Hepatic stellate cell (primary cell): ENCODE measurements around the gene SYT1.
"Not testable (repeated sequence)": the region's sequence is repeated elsewhere in the genome, so short reads cannot be mapped to it uniquely, and the experiment has no call there.

Experiments used
- DNase-seq: peaks from one replicate; pipeline ENCODE4 v3.0.0; 2011; ENCODE audit warnings: low spot score

The SYT1 gene

GRCh38 chr12:78864403-78864869, at the start of gene SYT1:
Gene SYT1 (plus strand): TSS chr12:78864774.
- peak; percentile 91 for DNase-seq

- DNase-seq: no peak
Measured at GRCh38 chr12:78818487-78818886, 46.1 kb upstream of the SYT1 start.

- no peak for DNase-seq
Measured at GRCh38 chr12:78820946-78821345, 43.6 kb upstream of the SYT1 start.

- no peak for DNase-seq
Measured at GRCh38 chr12:78824918-78825317, 39.7 kb upstream of the SYT1 start.

GRCh38 chr12:78829690-78830089, 34.9 kb upstream of the SYT1 start:
- DNase-seq: no peak

GRCh38 chr12:78835493-78835892, 29.1 kb upstream of the SYT1 start:
- no peak for DNase-seq

- DNase-seq: not testable (repeated sequence)
Measured at GRCh38 chr12:78840518-78841019, 24.0 kb upstream of the SYT1 start.

GRCh38 chr12:78853231-78853630, 11.3 kb upstream of the SYT1 start:
- no peak for DNase-seq

- peak; percentile 54 for DNase-seq
Measured at GRCh38 chr12:78863482-78864402, 832 bp upstream of the SYT1 start.

- peak; percentile 15 for DNase-seq
Measured at GRCh38 chr12:78864870-78865463, 393 bp downstream of the SYT1 start.

- no peak for DNase-seq
Measured at GRCh38 chr12:78865516-78865915, 942 bp downstream of the SYT1 start.

- no peak for DNase-seq
Measured at GRCh38 chr12:78866518-78866917, 1.9 kb downstream of the SYT1 start.

GRCh38 chr12:78870539-78870938, 6.0 kb downstream of the SYT1 start:
- DNase-seq: no peak

- no peak for DNase-seq
Measured at GRCh38 chr12:78871566-78871965, 7.0 kb downstream of the SYT1 start.

- DNase-seq: no peak
Measured at GRCh38 chr12:78878459-78878858, 13.9 kb downstream of the SYT1 start.

- DNase-seq: no peak
Measured at GRCh38 chr12:78878866-78879265, 14.3 kb downstream of the SYT1 start.

- no peak for DNase-seq
Measured at GRCh38 chr12:78880078-78880477, 15.5 kb downstream of the SYT1 start.

- no peak for DNase-seq
Measured at GRCh38 chr12:78881685-78882084, 17.1 kb downstream of the SYT1 start.

- no peak for DNase-seq
Measured at GRCh38 chr12:78885466-78885865, 20.9 kb downstream of the SYT1 start.

- peak; percentile 3 for DNase-seq
Measured at GRCh38 chr12:78886719-78887407, 22.3 kb downstream of the SYT1 start.

- no peak for DNase-seq
Measured at GRCh38 chr12:78887444-78887843, 22.9 kb downstream of the SYT1 start.

- no peak for DNase-seq
Measured at GRCh38 chr12:78888568-78888967, 24.0 kb downstream of the SYT1 start.
